Thymus (tissue), 11 donors: ENCODE measurements around the gene PAGE1. TPM values are rescaled to one million over a fixed set of nuclear protein-coding genes. Genes with fewer than 3 reads are reported as not detected.

ENCODE experiments used
- DNase-seq, 9 donors: peaks; one replicate each; pipeline ENCODE4 v3.0.0-alpha.2; 2013; ENCODE audit warnings: low spot score in 9 of 9, low read depth in 6 of 9, missing footprints in 1 of 9
- H3K27ac ChIP-seq, 2 donors: one replicate each; pipeline ENCODE4 v1.5.1; 2013; ENCODE audit warnings: control low read depth in 1 of 2, low read depth in 1 of 2, low read length in 1 of 2, mild to moderate bottlenecking in 1 of 2, moderate library complexity in 1 of 2
- H3K27me3 ChIP-seq, 2 donors: one replicate each; pipeline ENCODE4 v1.5.1; 2013; ENCODE audit warnings: low read length in 1 of 2; ENCODE audit not compliant: control insufficient read depth in 2 of 2, insufficient read depth in 1 of 2
- H3K36me3 ChIP-seq, 2 donors: one replicate each; pipeline ENCODE4 v1.5.1; 2013; ENCODE audit warnings: low read length in 1 of 2, mild to moderate bottlenecking in 1 of 2, moderate library complexity in 1 of 2; ENCODE audit not compliant: control insufficient read depth in 2 of 2, insufficient read depth in 2 of 2
- H3K4me1 ChIP-seq, 2 donors: one replicate each; pipeline ENCODE4 v1.5.1; 2013; ENCODE audit warnings: low read length in 2 of 2; ENCODE audit not compliant: control insufficient read depth in 2 of 2, insufficient read depth in 2 of 2
- H3K4me3 ChIP-seq, 2 donors: one replicate each; pipeline ENCODE4 v1.5.1; 2013; ENCODE audit warnings: low read length in 2 of 2, control low read depth in 1 of 2, mild to moderate bottlenecking in 1 of 2
- H3K9me3 ChIP-seq, 2 donors: one replicate each; pipeline ENCODE4 v1.5.1; 2013; ENCODE audit warnings: low read length in 1 of 2, mild to moderate bottlenecking in 1 of 2; ENCODE audit not compliant: control insufficient read depth in 2 of 2, insufficient read depth in 1 of 2
- WGBS: extraction: QIAGEN DNeasy Blood & Tissue Kit; methylation state at CpG from one replicate; pipeline ENCODE4 v1.1.7; 2013; 5-methylcytosine and 5-hydroxymethylcytosine counted together
- polyA plus RNA-seq: library from polyadenylated mRNA; stranded (reverse); fragments of 200-250 nt; gene quantifications from one replicate; pipeline ENCODE4 v1.2.3, GENCODE V29; 2013
- total RNA-seq: library from RNA; stranded (reverse); fragments of 120-200 nt; gene quantifications from one replicate; pipeline ENCODE4 v1.2.4, GENCODE V29; 2013
- donor health status: healthy.

Gene PAGE1
- total and polyA plus RNA-seq, 2 donors: not detected

DNA sequence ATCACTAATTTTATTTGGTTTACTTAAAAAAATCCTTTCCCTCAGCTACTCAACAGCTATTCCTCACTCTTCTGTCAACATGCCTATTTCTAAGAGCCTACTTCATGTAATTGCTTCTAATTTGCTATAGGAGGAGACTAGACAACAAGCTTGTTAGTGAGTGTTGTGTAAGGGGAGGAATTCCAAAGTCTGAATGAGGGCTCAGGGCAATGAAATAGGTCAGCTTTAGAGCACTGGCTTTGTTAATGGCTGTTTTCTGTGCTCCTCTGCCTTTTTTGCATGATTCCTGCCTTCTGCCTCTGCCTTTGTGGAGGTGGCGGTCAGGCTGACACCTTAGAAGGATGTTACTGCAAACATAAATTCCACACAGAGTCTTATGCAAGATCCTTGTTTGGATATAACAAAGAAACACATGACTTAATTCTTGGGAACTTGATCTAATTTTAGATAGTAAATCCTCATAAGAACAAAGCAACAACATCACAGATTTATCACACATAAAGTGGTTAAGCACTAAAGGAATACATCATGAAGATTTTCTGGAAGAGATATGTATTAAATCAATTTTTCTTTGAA, 15.0 kb upstream of the PAGE1 start:
- no peak overlapping the region for H3K4me3 ChIP-seq
- H3K27me3 ChIP-seq: no peaks in the 10 kb centered on the region
- H3K4me1 ChIP-seq: no peaks in the 10 kb centered on the region
- DNase-seq: no peak
- H3K27ac ChIP-seq: no peak overlapping the region
- H3K9me3 ChIP-seq: no peaks in the 10 kb centered on the region
- no peaks in the 10 kb centered on the region for H3K36me3 ChIP-seq
- WGBS: 92% methylated on average over 1 of the region's 1 CpG

DNA sequence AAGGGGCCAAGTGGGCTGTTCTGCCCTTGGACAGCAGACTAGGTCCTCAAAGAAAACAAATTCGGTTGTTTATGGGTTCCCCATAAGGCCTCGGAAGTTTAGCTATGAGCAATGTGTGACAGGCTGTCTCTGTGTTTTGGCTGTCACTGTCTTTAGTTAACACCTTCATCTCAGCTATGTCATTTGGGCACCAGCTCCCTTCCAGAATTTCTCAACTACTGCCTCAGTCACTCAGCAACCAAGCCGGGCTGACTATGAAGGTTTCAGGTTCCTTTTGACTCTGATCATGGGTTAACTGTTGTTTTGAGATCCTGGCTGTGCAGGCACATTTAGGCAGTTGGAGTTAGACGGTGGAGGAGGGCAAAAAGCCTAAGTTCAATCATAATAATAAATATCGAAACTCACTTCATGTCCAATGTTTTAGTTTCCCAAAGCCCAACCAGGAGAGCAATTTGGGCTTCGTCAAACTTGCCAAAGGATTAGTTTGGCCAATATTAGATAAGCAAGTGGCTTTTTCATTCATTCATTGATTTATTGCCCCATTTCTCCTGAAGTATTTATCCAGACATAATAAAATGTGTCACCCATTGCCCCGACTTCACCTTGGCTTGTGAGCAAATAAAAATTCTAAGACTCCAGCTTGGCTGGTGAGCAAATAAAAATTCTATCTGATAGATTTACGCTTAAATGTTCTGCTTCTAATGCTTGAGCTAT, 9.1 kb upstream of the PAGE1 start:
- Histone ChIP-seq H3K27ac (no peak overlapping the region), H3K4me1 (no peaks in the 10 kb centered on the region), H3K27me3 (no peaks in the 10 kb centered on the region), H3K4me3 (no peak overlapping the region), H3K9me3 (no peaks in the 10 kb centered on the region), H3K36me3 (no peaks in the 10 kb centered on the region)
- no peak for DNase-seq
- 84% methylated on average over 8 of the region's 8 CpGs for WGBS

GRCh38 chrX:49701933-49702332, 6.1 kb upstream of the PAGE1 start:
- Histone ChIP-seq H3K27ac (no peak overlapping the region), H3K4me1 (no peaks in the 10 kb centered on the region), H3K27me3 (no peaks in the 10 kb centered on the region), H3K36me3 (no peaks in the 10 kb centered on the region), H3K4me3 (no peak overlapping the region), H3K9me3 (no peaks in the 10 kb centered on the region)
- DNase-seq: no peak
- 86% methylated on average over 5 of the region's 5 CpGs for WGBS

DNA sequence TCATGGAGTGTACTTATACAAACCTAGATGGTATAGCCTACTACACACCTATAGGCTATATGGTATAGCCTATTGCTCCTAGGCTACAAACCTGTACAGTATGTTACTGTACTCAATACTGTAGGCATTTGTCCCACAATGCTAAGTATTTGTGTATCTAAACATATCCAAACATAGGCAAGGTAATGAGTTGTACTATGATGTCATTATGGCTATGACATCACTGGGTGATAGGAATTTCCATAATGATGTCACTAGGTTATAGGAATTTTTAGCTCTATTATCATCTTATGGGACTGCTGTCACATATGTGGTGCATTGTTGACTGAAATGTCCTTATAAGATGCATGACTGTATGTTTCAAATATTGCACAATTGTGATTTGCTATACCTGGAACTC, 5.5 kb upstream of the PAGE1 start:
- H3K9me3 ChIP-seq: no peaks in the 10 kb centered on the region
- H3K36me3 ChIP-seq: no peaks in the 10 kb centered on the region
- no peaks in the 10 kb centered on the region for H3K27me3 ChIP-seq
- DNase-seq: no peak
- H3K27ac ChIP-seq: no peak overlapping the region
- no peak overlapping the region for H3K4me3 ChIP-seq
- no peaks in the 10 kb centered on the region for H3K4me1 ChIP-seq

DNA sequence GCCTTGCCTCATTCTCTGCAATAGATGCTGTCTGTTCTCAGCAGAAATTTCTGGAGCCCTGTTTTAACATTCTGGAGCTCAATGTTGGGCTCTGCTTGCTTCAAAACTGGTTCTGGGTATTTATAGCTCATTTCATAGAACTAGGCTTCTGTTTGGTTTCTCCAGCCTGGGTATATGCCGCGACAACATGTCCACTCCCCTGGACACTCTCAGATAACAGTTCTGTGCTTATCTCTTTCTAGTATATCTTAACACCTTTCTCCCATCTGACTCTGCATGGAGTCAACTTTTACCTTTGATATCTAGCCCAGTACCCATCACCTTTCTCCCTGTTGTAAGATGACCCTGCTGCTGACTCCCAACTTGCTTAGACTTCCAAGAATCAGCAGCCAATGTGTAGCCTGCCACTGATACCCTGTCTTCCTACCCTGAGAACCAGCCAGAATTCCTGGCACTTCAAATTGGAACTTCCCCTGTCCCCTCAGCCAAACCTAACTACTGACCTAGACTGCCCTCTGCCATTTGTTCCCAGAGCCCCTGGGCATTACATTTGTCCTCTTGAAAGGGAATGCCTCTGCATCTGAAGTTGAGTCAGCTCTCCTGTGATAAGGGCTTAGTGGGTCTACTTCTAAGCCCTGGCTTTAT, 20.6 kb downstream of the PAGE1 start:
- no peaks in the 10 kb centered on the region for H3K4me1 ChIP-seq
- no peaks in the 10 kb centered on the region for H3K27me3 ChIP-seq
- H3K27ac ChIP-seq: no peak overlapping the region
- no peak overlapping the region for H3K4me3 ChIP-seq
- H3K36me3 ChIP-seq: no peaks in the 10 kb centered on the region
- no peaks in the 10 kb centered on the region for H3K9me3 ChIP-seq
- 97% methylated on average over 2 of the region's 2 CpGs for WGBS
- DNase-seq: no peak

DNA sequence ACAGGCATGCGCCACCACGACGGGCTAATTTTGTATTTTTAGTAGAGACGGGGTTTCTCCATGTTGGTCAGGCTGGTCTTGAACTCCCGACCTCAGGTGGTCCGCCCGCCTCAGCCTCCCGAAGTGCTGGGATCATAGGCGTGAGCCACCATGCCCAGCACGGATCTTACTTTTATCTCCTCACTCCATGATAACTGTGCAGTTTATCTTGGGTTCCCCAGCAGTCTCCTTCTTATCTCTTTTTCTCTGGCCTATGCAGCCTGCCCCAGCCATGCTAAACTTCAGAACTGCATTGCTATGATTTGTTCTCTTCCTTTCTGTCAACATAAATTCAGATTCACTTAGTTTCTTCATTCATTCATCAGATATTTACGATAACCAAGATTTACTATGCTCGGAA, 22.4 kb downstream of the PAGE1 start:
- Histone ChIP-seq H3K27ac (no peak overlapping the region), H3K4me3 (no peak overlapping the region), H3K9me3 (no peaks in the 10 kb centered on the region), H3K4me1 (no peaks in the 10 kb centered on the region), H3K27me3 (no peaks in the 10 kb centered on the region), H3K36me3 (no peaks in the 10 kb centered on the region)
- WGBS: 94% methylated on average over 12 of the region's 12 CpGs
- DNase-seq: no peak

- Histone ChIP-seq H3K4me3 (no peak overlapping the region), H3K4me1 (no peaks in the 10 kb centered on the region), H3K27ac (no peak overlapping the region), H3K36me3 (no peaks in the 10 kb centered on the region), H3K9me3 (no peaks in the 10 kb centered on the region), H3K27me3 (no peaks in the 10 kb centered on the region)
- 95% methylated on average over 10 of the region's 10 CpGs for WGBS
- DNase-seq: no peak
Measured at GRCh38 chrX:49664824-49665223, 31.0 kb downstream of the PAGE1 start.

DNA sequence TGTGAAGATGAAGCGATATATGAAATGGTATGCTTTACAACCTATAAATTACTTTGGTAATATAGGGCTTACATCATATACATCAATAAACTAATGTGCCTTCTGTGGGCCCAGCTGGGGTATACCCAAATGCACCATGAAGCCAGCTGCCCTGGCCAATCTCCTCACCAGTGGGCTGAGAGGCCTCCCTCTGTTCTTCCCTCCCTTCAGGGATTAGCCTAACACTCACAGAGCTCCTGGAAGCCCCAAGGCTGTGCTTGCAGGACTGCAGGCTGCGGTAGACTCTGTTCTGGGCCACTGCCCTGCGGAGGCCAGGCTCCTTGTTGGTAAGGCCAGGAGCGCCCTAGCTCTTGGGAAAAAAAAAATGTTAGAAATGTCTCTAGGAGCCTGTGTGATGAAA, 33.9 kb downstream of the PAGE1 start:
- no peaks in the 10 kb centered on the region for H3K9me3 ChIP-seq
- 97% methylated on average over 4 of the region's 4 CpGs for WGBS
- DNase-seq: no peak
- no peaks in the 10 kb centered on the region for H3K36me3 ChIP-seq
- H3K4me3 ChIP-seq: no peak overlapping the region
- H3K27me3 ChIP-seq: no peaks in the 10 kb centered on the region
- H3K4me1 ChIP-seq: no peaks in the 10 kb centered on the region
- no peak overlapping the region for H3K27ac ChIP-seq

DNA sequence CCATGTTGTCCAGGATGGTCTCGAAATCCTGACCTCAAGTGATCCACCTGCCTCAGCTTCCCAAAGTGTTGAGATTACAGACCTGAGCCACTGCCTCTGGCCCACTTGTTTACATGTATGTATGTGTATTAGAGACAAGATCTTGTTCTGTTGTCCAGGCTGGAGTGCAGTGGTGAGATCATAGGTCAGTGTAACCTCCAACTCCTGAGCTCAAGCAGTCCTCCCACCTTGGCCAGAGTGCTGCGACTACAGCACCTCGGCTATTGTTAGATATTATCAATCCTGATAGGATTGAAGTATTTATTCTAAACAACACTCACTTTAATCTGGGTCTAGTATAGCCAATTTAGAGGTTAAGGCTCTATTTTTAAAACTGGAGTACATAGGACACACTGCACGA, 36.0 kb downstream of the PAGE1 start:
- no peaks in the 10 kb centered on the region for H3K36me3 ChIP-seq
- H3K27ac ChIP-seq: no peak overlapping the region
- H3K4me3 ChIP-seq: no peak overlapping the region
- 92% methylated on average over 4 of the region's 4 CpGs for WGBS
- H3K27me3 ChIP-seq: no peaks in the 10 kb centered on the region
- H3K4me1 ChIP-seq: no peaks in the 10 kb centered on the region
- no peaks in the 10 kb centered on the region for H3K9me3 ChIP-seq
- DNase-seq: no peak
